ENCODE results near the gene CBLB.

Gene CBLB

DNA sequence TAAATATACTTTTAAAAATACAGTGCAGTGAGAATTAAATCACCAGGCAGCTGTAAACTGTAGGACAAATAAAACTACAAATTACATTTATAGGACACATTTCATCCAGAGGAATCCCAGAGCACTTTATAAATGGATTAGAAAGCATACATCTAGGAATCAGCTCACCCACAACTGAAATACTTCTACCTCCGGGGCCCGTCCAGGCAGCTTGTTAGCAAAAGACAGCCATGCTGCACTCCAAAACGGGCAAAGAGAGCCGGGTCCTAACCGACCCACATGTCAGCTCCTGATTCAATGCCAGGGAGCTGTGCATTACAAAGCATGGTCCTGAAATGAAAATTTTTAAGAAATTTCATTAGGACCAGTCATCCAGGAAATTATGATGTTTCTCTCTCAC is 234.1 kb downstream of the CBLB start:
- no peak overlapping the region for H3K9ac ChIP-seq (ENCODE audit: low read length in 5 of 5)
- no peaks in the 10 kb centered on the region for H3K9me3 ChIP-seq (ENCODE audit: control insufficient read depth in 5 of 5, low read length in 5 of 5)
- no peaks in the 10 kb centered on the region for H3K27me3 ChIP-seq (ENCODE audit: control insufficient read depth in 5 of 5, insufficient read depth in 4 of 5, low read length in 5 of 5)
- H3K36me3 ChIP-seq (ENCODE audit: control insufficient read depth in 5 of 5, insufficient read depth in 5 of 5, low read length in 5 of 5), result no peaks in the 10 kb centered on the region
- no peak overlapping the region for H3K4me3 ChIP-seq (ENCODE audit: low read depth in 1 of 5, low read length in 5 of 5)
- no peaks in the 10 kb centered on the region for H3K4me1 ChIP-seq (ENCODE audit: control insufficient read depth in 5 of 5, insufficient read depth in 5 of 5, low read length in 5 of 5)
- no peak overlapping the region for H3K27ac ChIP-seq (ENCODE audit: low read depth, low read length)

DNA sequence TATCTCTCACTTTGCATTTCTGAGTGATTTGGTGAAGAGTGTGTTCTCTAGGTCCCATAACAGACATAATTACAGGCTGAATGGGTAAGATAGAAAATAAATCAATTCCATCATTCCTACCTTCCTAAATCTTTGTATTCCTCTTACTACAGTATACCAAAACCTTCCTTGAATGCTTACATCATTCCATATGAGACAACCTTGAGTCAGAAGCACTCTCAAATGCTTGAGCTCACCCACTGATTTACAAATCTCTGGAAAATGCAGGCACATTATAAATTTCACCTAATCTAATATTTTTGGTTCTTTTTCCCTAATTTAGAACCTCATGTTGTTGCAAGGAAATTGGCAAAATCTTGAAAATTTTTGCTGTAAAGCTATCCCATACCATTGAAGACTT is 239.1 kb downstream of the CBLB start:
- H3K9ac ChIP-seq (ENCODE audit: low read length in 5 of 5), result no peak overlapping the region
- no peak overlapping the region for H3K27ac ChIP-seq (ENCODE audit: low read depth, low read length)
- H3K27me3 ChIP-seq (ENCODE audit: control insufficient read depth in 5 of 5, insufficient read depth in 4 of 5, low read length in 5 of 5), result no peaks in the 10 kb centered on the region
- no peak overlapping the region for H3K4me3 ChIP-seq (ENCODE audit: low read depth in 1 of 5, low read length in 5 of 5)
- no peaks in the 10 kb centered on the region for H3K4me1 ChIP-seq (ENCODE audit: control insufficient read depth in 5 of 5, insufficient read depth in 5 of 5, low read length in 5 of 5)
- H3K9me3 ChIP-seq (ENCODE audit: control insufficient read depth in 5 of 5, low read length in 5 of 5), result no peaks in the 10 kb centered on the region
- H3K36me3 ChIP-seq (ENCODE audit: control insufficient read depth in 5 of 5, insufficient read depth in 5 of 5, low read length in 5 of 5), result no peaks in the 10 kb centered on the region

DNA sequence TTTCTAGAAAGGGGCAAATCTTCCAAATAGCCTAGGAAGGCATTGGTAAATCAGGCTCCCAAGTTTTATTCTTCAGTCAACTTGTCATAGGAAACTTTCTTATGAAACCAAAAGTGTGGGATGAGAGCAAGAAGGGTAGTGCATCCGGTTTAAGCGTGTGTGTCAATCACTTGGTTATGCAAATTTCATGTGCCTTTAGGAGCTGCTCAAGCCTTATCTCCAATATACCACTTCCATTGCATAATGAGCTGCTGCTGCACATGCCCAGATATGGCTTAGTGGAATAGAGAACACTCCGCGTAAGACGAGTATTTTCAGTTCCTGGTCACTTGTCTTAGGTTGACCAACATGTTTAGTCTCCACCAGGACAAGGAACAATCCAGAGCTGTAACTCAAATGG is 242.1 kb downstream of the CBLB start:
- Histone ChIP-seq H3K9ac (ENCODE audit: low read length in 5 of 5) (no peak overlapping the region), H3K27me3 (ENCODE audit: control insufficient read depth in 5 of 5, insufficient read depth in 4 of 5, low read length in 5 of 5) (no peaks in the 10 kb centered on the region), H3K9me3 (ENCODE audit: control insufficient read depth in 5 of 5, low read length in 5 of 5) (no peaks in the 10 kb centered on the region), H3K4me1 (ENCODE audit: control insufficient read depth in 5 of 5, insufficient read depth in 5 of 5, low read length in 5 of 5) (no peaks in the 10 kb centered on the region), H3K27ac (ENCODE audit: low read depth, low read length) (no peak overlapping the region), H3K4me3 (ENCODE audit: low read depth in 1 of 5, low read length in 5 of 5) (no peak overlapping the region), H3K36me3 (ENCODE audit: control insufficient read depth in 5 of 5, insufficient read depth in 5 of 5, low read length in 5 of 5) (no peaks in the 10 kb centered on the region)

DNA sequence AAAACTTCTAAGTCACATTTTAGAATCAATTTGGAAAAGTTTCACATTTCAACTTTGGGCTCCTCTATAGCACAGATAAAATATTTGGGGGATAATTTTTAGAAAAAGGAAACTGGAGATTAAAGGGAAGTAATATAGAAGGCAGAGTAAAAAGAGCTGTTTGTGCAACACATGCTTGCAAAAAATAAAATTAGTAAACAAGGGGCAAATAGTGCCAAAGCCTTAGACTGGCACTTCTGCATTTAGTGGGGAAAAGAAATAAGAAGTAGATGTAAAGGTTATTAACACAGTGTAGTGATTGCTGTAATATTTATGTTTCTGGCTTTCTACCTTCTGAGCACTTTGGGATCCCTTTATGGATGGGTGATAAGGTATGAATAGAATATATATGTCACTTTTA is 246.6 kb downstream of the CBLB start:
- Histone ChIP-seq H3K27me3 (ENCODE audit: control insufficient read depth in 5 of 5, insufficient read depth in 4 of 5, low read length in 5 of 5) (no peaks in the 10 kb centered on the region), H3K27ac (ENCODE audit: low read depth, low read length) (no peak overlapping the region), H3K4me1 (ENCODE audit: control insufficient read depth in 5 of 5, insufficient read depth in 5 of 5, low read length in 5 of 5) (no peaks in the 10 kb centered on the region), H3K4me3 (ENCODE audit: low read depth in 1 of 5, low read length in 5 of 5) (no peak overlapping the region), H3K9me3 (ENCODE audit: control insufficient read depth in 5 of 5, low read length in 5 of 5) (no peaks in the 10 kb centered on the region), H3K9ac (ENCODE audit: low read length in 5 of 5) (no peak overlapping the region), H3K36me3 (ENCODE audit: control insufficient read depth in 5 of 5, insufficient read depth in 5 of 5, low read length in 5 of 5) (no peaks in the 10 kb centered on the region)

DNA sequence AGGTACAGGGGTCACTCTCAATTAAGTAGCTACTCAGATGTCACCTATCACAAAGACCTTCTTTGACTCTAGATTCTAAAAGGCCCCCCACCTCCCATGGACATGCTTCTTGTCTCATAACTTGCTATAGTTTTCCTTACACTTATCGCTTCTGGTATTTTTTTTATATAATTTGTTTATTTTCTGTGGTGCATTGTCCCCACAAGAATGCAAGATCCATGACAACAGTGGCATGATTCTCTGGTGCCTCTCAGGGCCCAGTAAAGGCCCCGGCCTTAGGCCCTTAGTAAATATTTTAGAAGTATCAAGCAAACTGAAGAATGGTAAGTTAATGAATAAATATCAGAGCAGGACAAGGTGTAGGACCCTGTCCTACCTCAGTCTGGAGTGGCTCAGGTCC is 248.6 kb downstream of the CBLB start:
- no peak overlapping the region for H3K27ac ChIP-seq (ENCODE audit: low read depth, low read length)
- no peak overlapping the region for H3K9ac ChIP-seq (ENCODE audit: low read length in 5 of 5)
- no peaks in the 10 kb centered on the region for H3K9me3 ChIP-seq (ENCODE audit: control insufficient read depth in 5 of 5, low read length in 5 of 5)
- H3K4me1 ChIP-seq (ENCODE audit: control insufficient read depth in 5 of 5, insufficient read depth in 5 of 5, low read length in 5 of 5), result no peaks in the 10 kb centered on the region
- H3K36me3 ChIP-seq (ENCODE audit: control insufficient read depth in 5 of 5, insufficient read depth in 5 of 5, low read length in 5 of 5), result no peaks in the 10 kb centered on the region
- no peaks in the 10 kb centered on the region for H3K27me3 ChIP-seq (ENCODE audit: control insufficient read depth in 5 of 5, insufficient read depth in 4 of 5, low read length in 5 of 5)
- H3K4me3 ChIP-seq (ENCODE audit: low read depth in 1 of 5, low read length in 5 of 5), result no peak overlapping the region

DNA sequence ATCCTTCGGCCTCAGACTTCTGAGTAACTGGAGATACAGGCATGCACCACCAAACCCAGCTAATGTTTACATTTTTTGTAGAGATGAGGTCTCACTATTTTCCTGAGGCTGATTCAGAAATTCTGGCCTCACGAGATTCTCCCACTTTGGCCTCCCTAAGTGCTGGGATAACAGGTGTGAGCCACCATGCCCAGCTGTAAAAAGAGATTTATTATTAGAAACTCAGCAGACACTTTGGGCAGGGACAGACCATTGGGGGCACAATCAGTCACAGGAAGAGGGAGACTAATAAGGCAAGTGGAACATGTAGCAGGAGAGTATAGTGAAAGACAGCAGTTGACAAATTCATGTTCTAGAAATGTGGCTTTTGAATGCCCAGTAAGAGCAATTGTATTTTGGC is 249.2 kb downstream of the CBLB start:
- Histone ChIP-seq H3K4me3 (ENCODE audit: low read depth in 1 of 5, low read length in 5 of 5) (no peak overlapping the region), H3K4me1 (ENCODE audit: control insufficient read depth in 5 of 5, insufficient read depth in 5 of 5, low read length in 5 of 5) (no peaks in the 10 kb centered on the region), H3K27ac (ENCODE audit: low read depth, low read length) (no peak overlapping the region), H3K27me3 (ENCODE audit: control insufficient read depth in 5 of 5, insufficient read depth in 4 of 5, low read length in 5 of 5) (no peaks in the 10 kb centered on the region), H3K9ac (ENCODE audit: low read length in 5 of 5) (no peak overlapping the region), H3K36me3 (ENCODE audit: control insufficient read depth in 5 of 5, insufficient read depth in 5 of 5, low read length in 5 of 5) (no peaks in the 10 kb centered on the region), H3K9me3 (ENCODE audit: control insufficient read depth in 5 of 5, low read length in 5 of 5) (no peaks in the 10 kb centered on the region)

DNA sequence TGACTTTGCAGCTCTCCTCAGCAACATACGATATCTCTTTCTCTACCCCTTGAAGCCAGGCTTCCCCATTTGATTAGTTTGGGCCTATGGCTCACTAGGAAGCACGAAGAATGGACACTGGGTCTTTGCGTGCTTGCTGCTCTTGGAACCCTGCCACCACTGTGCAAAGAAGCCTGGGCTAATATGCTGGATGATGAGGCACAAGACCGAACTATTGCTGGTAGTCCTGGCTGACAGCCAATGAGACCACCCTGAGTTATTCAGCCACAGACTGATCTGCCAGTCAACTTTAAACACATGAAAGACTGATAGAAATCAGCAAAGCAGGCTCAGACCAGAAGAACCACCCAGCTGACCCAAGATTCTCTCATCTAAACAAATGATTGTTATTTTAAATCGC is 250.3 kb downstream of the CBLB start:
- Histone ChIP-seq H3K9me3 (ENCODE audit: control insufficient read depth in 5 of 5, low read length in 5 of 5) (no peaks in the 10 kb centered on the region), H3K9ac (ENCODE audit: low read length in 5 of 5) (no peak overlapping the region), H3K36me3 (ENCODE audit: control insufficient read depth in 5 of 5, insufficient read depth in 5 of 5, low read length in 5 of 5) (no peaks in the 10 kb centered on the region)

DNA sequence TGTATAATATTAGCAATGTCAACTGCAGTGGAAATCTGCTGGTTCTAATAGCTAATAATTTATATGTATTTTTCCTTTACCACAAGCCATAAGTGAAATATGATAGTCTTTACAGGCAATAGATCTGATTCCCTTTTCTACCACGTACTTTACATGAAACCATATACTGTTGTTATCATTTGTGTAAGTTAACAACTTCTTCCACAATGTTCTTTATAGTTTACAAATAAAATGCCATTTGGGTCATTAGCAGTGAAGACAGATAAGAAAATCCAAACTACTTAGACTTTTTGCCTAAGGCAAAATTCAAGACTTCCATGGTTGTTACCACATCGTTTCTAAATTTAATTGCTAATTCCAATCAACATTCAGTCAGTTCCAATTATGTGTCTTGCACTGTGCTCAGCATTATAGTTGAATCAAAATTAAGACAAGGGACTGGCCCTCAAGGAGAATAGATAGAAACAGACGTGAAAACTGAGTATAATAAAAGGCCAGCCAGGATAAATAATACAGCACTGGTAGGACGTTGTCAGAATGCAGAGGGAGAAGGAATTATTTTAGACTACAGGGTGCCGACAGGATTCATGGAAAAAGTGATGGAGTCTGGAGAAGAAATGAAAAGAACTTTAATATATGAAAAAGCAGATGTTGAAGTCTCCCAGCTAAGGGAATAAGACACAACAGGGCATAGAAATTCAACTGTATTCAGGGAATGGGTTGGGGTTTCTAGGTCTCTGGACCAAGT is 252.3 kb downstream of the CBLB start:
- Histone ChIP-seq H3K4me3 (ENCODE audit: low read depth in 1 of 5, low read length in 5 of 5) (no peak overlapping the region), H3K9me3 (ENCODE audit: control insufficient read depth in 5 of 5, low read length in 5 of 5) (no peaks in the 10 kb centered on the region), H3K36me3 (ENCODE audit: control insufficient read depth in 5 of 5, insufficient read depth in 5 of 5, low read length in 5 of 5) (no peaks in the 10 kb centered on the region), H3K9ac (ENCODE audit: low read length in 5 of 5) (no peak overlapping the region), H3K27ac (ENCODE audit: low read depth, low read length) (no peak overlapping the region), H3K4me1 (ENCODE audit: control insufficient read depth in 5 of 5, insufficient read depth in 5 of 5, low read length in 5 of 5) (no peaks in the 10 kb centered on the region), H3K27me3 (ENCODE audit: control insufficient read depth in 5 of 5, insufficient read depth in 4 of 5, low read length in 5 of 5) (no peaks in the 10 kb centered on the region)

More for the DNA sequence above, 250.3 kb downstream of the CBLB start:
- H3K27me3 ChIP-seq (ENCODE audit: control insufficient read depth in 5 of 5, insufficient read depth in 4 of 5, low read length in 5 of 5), result no peaks in the 10 kb centered on the region
- no peak overlapping the region for H3K4me3 ChIP-seq (ENCODE audit: low read depth in 1 of 5, low read length in 5 of 5)
- H3K27ac ChIP-seq (ENCODE audit: low read depth, low read length), result no peak overlapping the region
- H3K4me1 ChIP-seq (ENCODE audit: control insufficient read depth in 5 of 5, insufficient read depth in 5 of 5, low read length in 5 of 5), result no peaks in the 10 kb centered on the region

DNA sequence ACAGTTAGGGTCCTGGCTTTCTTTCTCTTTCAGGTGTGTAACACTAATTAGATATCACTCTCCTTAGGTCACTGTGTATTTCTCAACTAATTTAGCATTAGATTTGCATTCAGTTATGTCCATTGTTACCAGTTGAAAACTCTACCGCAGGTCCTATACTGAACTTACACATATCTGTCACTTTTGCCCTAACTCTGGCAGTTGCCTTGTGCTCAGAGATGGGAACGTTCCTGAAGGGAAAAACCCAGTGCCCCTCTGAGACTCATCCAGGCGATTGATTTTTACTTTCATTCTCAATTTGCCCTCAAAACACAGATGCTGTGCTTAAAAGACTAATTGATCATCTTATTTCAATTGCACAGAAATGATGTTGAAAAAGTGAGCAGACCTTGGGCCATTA is 253.0 kb downstream of the CBLB start:
- Histone ChIP-seq H3K4me1 (ENCODE audit: control insufficient read depth in 5 of 5, insufficient read depth in 5 of 5, low read length in 5 of 5) (no peaks in the 10 kb centered on the region), H3K9ac (ENCODE audit: low read length in 5 of 5) (no peak overlapping the region), H3K4me3 (ENCODE audit: low read depth in 1 of 5, low read length in 5 of 5) (no peak overlapping the region), H3K27me3 (ENCODE audit: control insufficient read depth in 5 of 5, insufficient read depth in 4 of 5, low read length in 5 of 5) (no peaks in the 10 kb centered on the region), H3K27ac (ENCODE audit: low read depth, low read length) (no peak overlapping the region), H3K9me3 (ENCODE audit: control insufficient read depth in 5 of 5, low read length in 5 of 5) (no peaks in the 10 kb centered on the region), H3K36me3 (ENCODE audit: control insufficient read depth in 5 of 5, insufficient read depth in 5 of 5, low read length in 5 of 5) (no peaks in the 10 kb centered on the region)

DNA sequence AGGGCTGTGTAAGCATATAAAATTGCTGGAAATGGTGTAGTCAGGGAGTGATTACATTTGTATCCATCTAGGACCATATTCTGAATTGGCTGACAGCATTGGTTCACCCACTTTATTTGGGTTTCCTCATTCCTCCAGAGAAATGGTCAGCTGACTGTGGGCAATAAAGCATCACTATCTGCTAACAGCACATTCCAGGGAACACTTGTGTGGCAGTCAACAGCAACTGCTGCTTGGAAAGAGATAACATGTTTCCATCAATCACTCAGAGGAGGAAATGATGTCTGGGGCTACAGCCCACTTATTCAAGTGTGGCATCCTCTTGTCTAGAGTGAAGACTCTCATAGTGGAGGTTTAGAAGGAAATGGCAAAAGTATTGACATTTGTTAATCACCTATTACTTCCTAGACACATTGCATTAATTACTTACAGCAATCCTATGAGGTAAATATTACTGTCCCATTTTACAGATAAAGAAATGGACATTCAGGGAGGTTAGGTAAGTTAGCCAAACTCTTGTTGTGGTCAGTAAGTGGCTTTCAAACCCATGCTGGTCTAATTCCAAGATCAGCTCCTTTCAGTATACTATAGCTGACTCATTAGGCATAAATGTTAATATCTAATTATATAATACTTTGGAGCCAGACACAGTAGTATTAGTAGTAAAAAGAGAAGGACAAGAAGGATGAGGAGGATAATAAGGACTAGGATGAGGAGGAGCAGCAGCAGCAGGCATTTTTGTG is 254.4 kb downstream of the CBLB start:
- Histone ChIP-seq H3K27ac (ENCODE audit: low read depth, low read length) (no peak overlapping the region), H3K36me3 (ENCODE audit: control insufficient read depth in 5 of 5, insufficient read depth in 5 of 5, low read length in 5 of 5) (no peaks in the 10 kb centered on the region), H3K27me3 (ENCODE audit: control insufficient read depth in 5 of 5, insufficient read depth in 4 of 5, low read length in 5 of 5) (no peaks in the 10 kb centered on the region), H3K4me1 (ENCODE audit: control insufficient read depth in 5 of 5, insufficient read depth in 5 of 5, low read length in 5 of 5) (no peaks in the 10 kb centered on the region), H3K9me3 (ENCODE audit: control insufficient read depth in 5 of 5, low read length in 5 of 5) (no peaks in the 10 kb centered on the region), H3K4me3 (ENCODE audit: low read depth in 1 of 5, low read length in 5 of 5) (no peak overlapping the region), H3K9ac (ENCODE audit: low read length in 5 of 5) (no peak overlapping the region)

Measured in subcutaneous abdominal adipose tissue (tissue), 5 donors.